MM.1S (cell line): ENCODE measurements around the gene OLFML1.

Experiments
- DNase-seq: peaks from one replicate; pipeline ENCODE4 v3.0.0-alpha.2; 2015
- H2AFZ ChIP-seq: fragments of 300-600 bp; sonication (generic); 2 replicates; pipeline ENCODE4 v1.6.0; 2016; ENCODE audit warnings: antibody characterized with exemption, low read length
- H3F3A ChIP-seq: fragments of 300-600 bp; sonication (generic); 2 replicates; pipeline ENCODE4 v1.6.1; 2016; ENCODE audit warnings: mild to moderate bottlenecking, antibody characterized with exemption, low read length, moderate library complexity, mixed read lengths; ENCODE audit not compliant: insufficient read depth
- H3K27ac ChIP-seq: fragments of 300-600 bp; sonication (generic); 2 replicates; pipeline ENCODE4 v1.5.1; 2016; ENCODE audit warnings: mild to moderate bottlenecking, low read length
- H3K27me3 ChIP-seq: fragments of 300-600 bp; sonication (generic); replicated peaks from 2 replicates; pipeline ENCODE4 v1.6.0; 2016; ENCODE audit warnings: low read length; ENCODE audit not compliant: insufficient read depth
- H3K36me3 ChIP-seq: fragments of 300-600 bp; sonication (generic); replicated peaks from 2 replicates; pipeline ENCODE4 v1.6.1; 2016; ENCODE audit warnings: mild to moderate bottlenecking, low read length, mixed read lengths; ENCODE audit not compliant: insufficient read depth
- H3K4me1 ChIP-seq: fragments of 300-600 bp; sonication (generic); 2 replicates; pipeline ENCODE4 v1.6.1; 2016; ENCODE audit warnings: low read length, mixed read lengths
- H3K4me2 ChIP-seq: fragments of 300-600 bp; sonication (generic); 2 replicates; pipeline ENCODE4 v1.6.0; 2016; ENCODE audit warnings: low read depth, low read length
- H3K4me3 ChIP-seq: fragments of 300-600 bp; sonication (generic); 2 replicates; pipeline ENCODE4 v1.5.1; 2016; ENCODE audit warnings: low read length, mixed read lengths
- H3K79me2 ChIP-seq: fragments of 300-600 bp; sonication (generic); 2 replicates; pipeline ENCODE4 v1.6.1; 2016; ENCODE audit warnings: mixed run types, low read length, mixed read lengths
- H3K9ac ChIP-seq: fragments of 300-600 bp; sonication (generic); 2 replicates; pipeline ENCODE4 v1.6.1; 2016; ENCODE audit warnings: low read length, mixed read lengths
- H3K9me2 ChIP-seq: fragments of 300-600 bp; sonication (generic); replicated peaks from 2 replicates; pipeline ENCODE4 v1.6.1; 2016; ENCODE audit warnings: mild to moderate bottlenecking, low read length, mixed read lengths; ENCODE audit not compliant: insufficient read depth
- H3K9me3 ChIP-seq: fragments of 300-600 bp; sonication (generic); replicated peaks from 2 replicates; pipeline ENCODE4 v1.6.1; 2016; ENCODE audit warnings: mild to moderate bottlenecking, low read length, mixed read lengths; ENCODE audit not compliant: insufficient read depth
- H4K20me1 ChIP-seq: fragments of 300-600 bp; sonication (generic); 2 replicates; pipeline ENCODE4 v1.6.1; 2016; ENCODE audit warnings: mild to moderate bottlenecking, low read length, moderate library complexity, mixed read lengths; ENCODE audit not compliant: insufficient read depth
- EZH2 ChIP-seq: fragments of 300-600 bp; sonication (generic); optimal IDR thresholded peaks from 2 replicates; pipeline ENCODE3; 2017; ENCODE audit warnings: low read depth, mild to moderate bottlenecking, antibody characterized with exemption, low read length, mixed read lengths
- EZH2phosphoT487 ChIP-seq: fragments of 300-600 bp; sonication (generic); IDR thresholded peaks from 2 replicates; pipeline ENCODE4 v1.6.1; 2018; ENCODE audit warnings: antibody characterized with exemption, low read length
- TF ChIP-seq, protein P1 (sequence below): fragments of 300-600 bp; sonication (generic); IDR thresholded peaks from 2 replicates; pipeline ENCODE4 v1.5.1; 2016; ENCODE audit warnings: antibody characterized with exemption, low read length, mixed read lengths

OLFML1 gene

DNA sequence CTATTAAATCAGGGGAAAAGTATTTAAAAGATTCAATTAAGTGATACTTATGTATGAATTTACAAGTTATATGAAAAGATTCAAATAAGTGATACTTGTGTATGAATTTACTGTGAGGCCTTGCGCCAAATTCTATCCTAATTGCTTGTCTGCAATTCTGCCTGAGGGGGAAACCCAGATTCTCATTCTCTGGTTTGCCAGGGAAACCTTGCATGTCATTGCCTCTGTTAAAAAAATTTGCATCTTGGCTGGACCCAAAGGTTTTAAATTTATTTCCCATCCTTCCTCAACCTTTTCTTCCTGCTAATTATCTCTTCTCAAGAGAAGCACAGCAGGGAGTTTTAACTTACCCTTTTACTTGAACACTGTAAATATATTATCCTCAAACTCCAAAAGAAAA is 13.8 kb downstream of the OLFML1 start:
- Histone ChIP-seq H3K36me3 (no peaks in the 10 kb centered on the region), H3K27ac (no peak overlapping the region), H3K9ac (no peak overlapping the region), H3K27me3 (no peaks in the 10 kb centered on the region), H3K79me2 (no peaks in the 10 kb centered on the region), H3K4me2 (no peak overlapping the region), H2AFZ (no peak overlapping the region), H3K9me3 (no peaks in the 10 kb centered on the region), H4K20me1 (no peaks in the 10 kb centered on the region), H3K9me2 (no peaks in the 10 kb centered on the region), H3K4me1 (peaks cover 12% of the 10 kb centered on the region), H3K4me3 (no peak overlapping the region), H3F3A (no peaks in the 10 kb centered on the region)
- no peak for DNase-seq
- TF ChIP-seq EZH2 (no peak), EZH2phosphoT487 (no peak)
- TF ChIP-seq, protein P1, sequence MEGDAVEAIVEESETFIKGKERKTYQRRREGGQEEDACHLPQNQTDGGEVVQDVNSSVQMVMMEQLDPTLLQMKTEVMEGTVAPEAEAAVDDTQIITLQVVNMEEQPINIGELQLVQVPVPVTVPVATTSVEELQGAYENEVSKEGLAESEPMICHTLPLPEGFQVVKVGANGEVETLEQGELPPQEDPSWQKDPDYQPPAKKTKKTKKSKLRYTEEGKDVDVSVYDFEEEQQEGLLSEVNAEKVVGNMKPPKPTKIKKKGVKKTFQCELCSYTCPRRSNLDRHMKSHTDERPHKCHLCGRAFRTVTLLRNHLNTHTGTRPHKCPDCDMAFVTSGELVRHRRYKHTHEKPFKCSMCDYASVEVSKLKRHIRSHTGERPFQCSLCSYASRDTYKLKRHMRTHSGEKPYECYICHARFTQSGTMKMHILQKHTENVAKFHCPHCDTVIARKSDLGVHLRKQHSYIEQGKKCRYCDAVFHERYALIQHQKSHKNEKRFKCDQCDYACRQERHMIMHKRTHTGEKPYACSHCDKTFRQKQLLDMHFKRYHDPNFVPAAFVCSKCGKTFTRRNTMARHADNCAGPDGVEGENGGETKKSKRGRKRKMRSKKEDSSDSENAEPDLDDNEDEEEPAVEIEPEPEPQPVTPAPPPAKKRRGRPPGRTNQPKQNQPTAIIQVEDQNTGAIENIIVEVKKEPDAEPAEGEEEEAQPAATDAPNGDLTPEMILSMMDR: no peak

DNA sequence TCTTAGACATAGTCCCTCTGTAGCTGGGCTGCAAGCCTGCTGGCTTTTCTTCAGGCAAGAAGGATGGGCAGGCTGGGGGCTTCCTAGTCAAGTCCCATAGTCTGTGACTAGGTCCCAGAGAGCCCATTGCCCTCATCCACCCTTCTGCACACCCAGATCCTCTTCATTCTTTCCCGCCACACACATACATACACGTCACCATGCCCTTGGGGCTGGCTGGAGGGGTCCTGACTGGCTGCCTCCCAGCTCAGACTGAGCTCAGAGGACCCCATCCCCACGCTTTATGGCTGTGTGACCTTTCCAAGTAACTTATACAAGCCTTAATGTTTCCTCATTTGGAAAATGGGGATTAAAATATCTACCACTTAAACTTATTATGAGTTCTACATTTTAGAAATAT is 14.9 kb downstream of the OLFML1 start:
- no peaks in the 10 kb centered on the region for H3K27me3 ChIP-seq
- no peaks in the 10 kb centered on the region for H4K20me1 ChIP-seq
- no peak for DNase-seq
- H3K27ac ChIP-seq: no peak overlapping the region
- no peaks in the 10 kb centered on the region for H3F3A ChIP-seq
- no peak overlapping the region for H3K4me3 ChIP-seq
- no peak overlapping the region for H3K9ac ChIP-seq
- no peaks in the 10 kb centered on the region for H3K9me3 ChIP-seq
- TF ChIP-seq EZH2phosphoT487 (no peak), EZH2 (no peak)
- TF ChIP-seq, protein P1: no peak
- no peak overlapping the region for H2AFZ ChIP-seq
- no peaks in the 10 kb centered on the region for H3K79me2 ChIP-seq
- H3K9me2 ChIP-seq: no peaks in the 10 kb centered on the region
- no peaks in the 10 kb centered on the region for H3K36me3 ChIP-seq
- H3K4me2 ChIP-seq: no peak overlapping the region
- peaks cover 12% of the 10 kb centered on the region for H3K4me1 ChIP-seq

DNA sequence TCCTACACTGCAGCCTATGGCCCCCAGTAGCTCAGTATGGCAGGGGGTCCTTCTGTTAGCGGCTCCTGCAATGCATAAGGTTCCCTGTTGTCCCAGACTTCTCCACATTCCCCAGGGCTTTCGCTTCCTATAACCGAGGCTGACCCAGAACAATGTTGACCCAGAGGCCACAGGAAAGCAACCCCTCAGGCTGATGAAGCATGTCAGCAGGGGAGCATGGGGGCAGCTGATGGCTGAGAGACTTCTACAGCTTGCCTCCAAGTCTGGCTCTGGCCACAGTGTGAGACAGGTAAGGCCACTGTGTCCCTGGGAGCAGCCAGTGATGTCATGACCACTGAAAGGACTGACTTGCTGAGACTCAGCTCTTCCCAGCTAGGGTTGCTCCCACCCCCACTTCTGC is 15.9 kb downstream of the OLFML1 start:
- no peaks in the 10 kb centered on the region for H3K27me3 ChIP-seq
- H3F3A ChIP-seq: no peaks in the 10 kb centered on the region
- no peaks in the 10 kb centered on the region for H3K36me3 ChIP-seq
- TF ChIP-seq EZH2phosphoT487 (no peak), EZH2 (no peak)
- TF ChIP-seq, protein P1: no peak
- H3K4me3 ChIP-seq: no peak overlapping the region
- H3K9ac ChIP-seq: no peak overlapping the region
- H3K4me2 ChIP-seq: 0 out of 2 replicates have a peak overlapping the region, but pooled peaks have one; percentile 30
- DNase-seq: no peak
- peaks cover 12% of the 10 kb centered on the region for H3K4me1 ChIP-seq
- no peaks in the 10 kb centered on the region for H3K79me2 ChIP-seq
- H3K27ac ChIP-seq: no peak overlapping the region
- H3K9me2 ChIP-seq: no peaks in the 10 kb centered on the region
- H4K20me1 ChIP-seq: no peaks in the 10 kb centered on the region
- no peak overlapping the region for H2AFZ ChIP-seq
- H3K9me3 ChIP-seq: no peaks in the 10 kb centered on the region
